ENCODE measurements around the gene CREB3L2. TPM values are rescaled to one million over a fixed set of nuclear protein-coding genes. Genes with fewer than 3 reads are reported as not detected.

Gene CREB3L2
- total RNA-seq, 1 donor from 2014 or later: 28.9 TPM

- Histone ChIP-seq H3K9me3 (replicated peaks) (no peaks in the 10 kb centered on the region), H3K36me3 (no peaks in the 10 kb centered on the region), H3K4me3 (no peak overlapping the region), H3K27ac (replicated peaks) (no peak overlapping the region), H3K27me3 (ENCODE audit: low read depth) (no peaks in the 10 kb centered on the region), H3K4me1 (peaks cover 89% of the 10 kb centered on the region)
- intact Hi-C loops (cut with micrococcal nuclease): no loop called here
- DNase-seq: no peak
- TF ChIP-seq, protein P1, sequence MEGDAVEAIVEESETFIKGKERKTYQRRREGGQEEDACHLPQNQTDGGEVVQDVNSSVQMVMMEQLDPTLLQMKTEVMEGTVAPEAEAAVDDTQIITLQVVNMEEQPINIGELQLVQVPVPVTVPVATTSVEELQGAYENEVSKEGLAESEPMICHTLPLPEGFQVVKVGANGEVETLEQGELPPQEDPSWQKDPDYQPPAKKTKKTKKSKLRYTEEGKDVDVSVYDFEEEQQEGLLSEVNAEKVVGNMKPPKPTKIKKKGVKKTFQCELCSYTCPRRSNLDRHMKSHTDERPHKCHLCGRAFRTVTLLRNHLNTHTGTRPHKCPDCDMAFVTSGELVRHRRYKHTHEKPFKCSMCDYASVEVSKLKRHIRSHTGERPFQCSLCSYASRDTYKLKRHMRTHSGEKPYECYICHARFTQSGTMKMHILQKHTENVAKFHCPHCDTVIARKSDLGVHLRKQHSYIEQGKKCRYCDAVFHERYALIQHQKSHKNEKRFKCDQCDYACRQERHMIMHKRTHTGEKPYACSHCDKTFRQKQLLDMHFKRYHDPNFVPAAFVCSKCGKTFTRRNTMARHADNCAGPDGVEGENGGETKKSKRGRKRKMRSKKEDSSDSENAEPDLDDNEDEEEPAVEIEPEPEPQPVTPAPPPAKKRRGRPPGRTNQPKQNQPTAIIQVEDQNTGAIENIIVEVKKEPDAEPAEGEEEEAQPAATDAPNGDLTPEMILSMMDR (IDR thresholded peaks at IDR 0.05; ENCODE audit: borderline replicate concordance): no peak
Measured at GRCh38 chr7:137965942-137966640, 35.8 kb downstream of the CREB3L2 start.

- H3K9me3 ChIP-seq (replicated peaks): no peaks in the 10 kb centered on the region
Measured at GRCh38 chr7:137964824-137965545, 36.9 kb downstream of the CREB3L2 start.

DNA sequence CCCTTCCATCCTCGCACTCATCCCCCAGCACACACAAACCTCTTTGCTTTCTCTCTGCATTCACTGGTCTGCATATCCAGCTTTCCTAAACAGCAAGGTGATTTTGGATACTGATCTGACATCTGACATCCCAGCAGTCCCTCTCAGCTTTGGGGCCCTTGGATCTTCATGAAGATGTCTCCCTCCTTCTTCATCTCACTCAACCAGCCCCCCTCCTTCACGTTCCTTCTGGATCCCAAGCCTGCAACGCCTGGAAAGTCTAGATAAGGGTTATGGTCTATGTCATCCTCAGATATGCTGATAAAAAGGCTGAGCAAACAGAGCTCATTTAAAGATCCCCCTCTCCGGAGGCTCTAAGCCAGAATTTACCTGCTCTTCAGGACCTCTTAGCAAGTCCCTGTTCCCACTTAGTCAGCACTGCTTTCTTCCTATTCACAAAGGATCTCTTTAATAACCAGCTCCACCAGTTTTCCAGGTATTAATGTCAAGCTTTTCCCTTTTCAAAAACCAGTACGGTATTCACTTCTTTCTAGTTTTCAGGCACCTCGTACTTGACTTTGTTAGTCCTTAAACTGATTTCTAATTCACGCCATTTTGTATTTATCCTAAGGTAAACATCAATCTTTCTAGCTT is 38.9 kb downstream of the CREB3L2 start:
- no peak for DNase-seq
- no peak overlapping the region for H3K27ac ChIP-seq (replicated peaks)
- TF ChIP-seq, protein P1 (IDR thresholded peaks at IDR 0.05; ENCODE audit: borderline replicate concordance): no peak
- peaks cover 77% of the 10 kb centered on the region for H3K4me1 ChIP-seq
- H3K36me3 ChIP-seq: no peaks in the 10 kb centered on the region
- H3K9me3 ChIP-seq (replicated peaks): no peaks in the 10 kb centered on the region
- H3K27me3 ChIP-seq (ENCODE audit: low read depth): no peaks in the 10 kb centered on the region
- intact Hi-C loops (cut with micrococcal nuclease): no loop called here
- H3K4me3 ChIP-seq: no peak overlapping the region

More at GRCh38 chr7:137964824-137965545, 36.9 kb downstream of the CREB3L2 start:
- TF ChIP-seq, protein P1 (IDR thresholded peaks at IDR 0.05; ENCODE audit: borderline replicate concordance): no peak
- intact Hi-C loops (cut with micrococcal nuclease): no loop called here
- H3K4me3 ChIP-seq: no peak overlapping the region
- H3K4me1 ChIP-seq: peaks cover 78% of the 10 kb centered on the region
- no peaks in the 10 kb centered on the region for H3K27me3 ChIP-seq (ENCODE audit: low read depth)
- no peak overlapping the region for H3K27ac ChIP-seq (replicated peaks)
- no peaks in the 10 kb centered on the region for H3K36me3 ChIP-seq
- no peak for DNase-seq

GRCh38 chr7:137962491-137962874 is 39.4 kb downstream of the CREB3L2 start:
- peaks cover 77% of the 10 kb centered on the region for H3K4me1 ChIP-seq
- no peak overlapping the region for H3K4me3 ChIP-seq
- TF ChIP-seq, protein P1 (IDR thresholded peaks at IDR 0.05; ENCODE audit: borderline replicate concordance): no peak
- no peak overlapping the region for H3K27ac ChIP-seq (replicated peaks)
- no peaks in the 10 kb centered on the region for H3K9me3 ChIP-seq (replicated peaks)
- no peaks in the 10 kb centered on the region for H3K36me3 ChIP-seq
- intact Hi-C loops (cut with micrococcal nuclease): no loop called here
- no peaks in the 10 kb centered on the region for H3K27me3 ChIP-seq (ENCODE audit: low read depth)
- no peak for DNase-seq

- Histone ChIP-seq H3K36me3 (no peaks in the 10 kb centered on the region), H3K4me1 (peaks cover 76% of the 10 kb centered on the region), H3K27me3 (ENCODE audit: low read depth) (no peaks in the 10 kb centered on the region), H3K4me3 (no peak overlapping the region), H3K9me3 (replicated peaks) (no peaks in the 10 kb centered on the region), H3K27ac (replicated peaks) (no peak overlapping the region)
- TF ChIP-seq, protein P1 (IDR thresholded peaks at IDR 0.05; ENCODE audit: borderline replicate concordance): no peak
- intact Hi-C loops (cut with micrococcal nuclease): no loop called here
- DNase-seq: no peak
Measured at GRCh38 chr7:137961200-137962177, 40.4 kb downstream of the CREB3L2 start.

Measured in left ventricle myocardium inferior (tissue), 1 donor.